Measurements from ENCODE around the gene CRISPLD2.

CRISPLD2 gene

DNA sequence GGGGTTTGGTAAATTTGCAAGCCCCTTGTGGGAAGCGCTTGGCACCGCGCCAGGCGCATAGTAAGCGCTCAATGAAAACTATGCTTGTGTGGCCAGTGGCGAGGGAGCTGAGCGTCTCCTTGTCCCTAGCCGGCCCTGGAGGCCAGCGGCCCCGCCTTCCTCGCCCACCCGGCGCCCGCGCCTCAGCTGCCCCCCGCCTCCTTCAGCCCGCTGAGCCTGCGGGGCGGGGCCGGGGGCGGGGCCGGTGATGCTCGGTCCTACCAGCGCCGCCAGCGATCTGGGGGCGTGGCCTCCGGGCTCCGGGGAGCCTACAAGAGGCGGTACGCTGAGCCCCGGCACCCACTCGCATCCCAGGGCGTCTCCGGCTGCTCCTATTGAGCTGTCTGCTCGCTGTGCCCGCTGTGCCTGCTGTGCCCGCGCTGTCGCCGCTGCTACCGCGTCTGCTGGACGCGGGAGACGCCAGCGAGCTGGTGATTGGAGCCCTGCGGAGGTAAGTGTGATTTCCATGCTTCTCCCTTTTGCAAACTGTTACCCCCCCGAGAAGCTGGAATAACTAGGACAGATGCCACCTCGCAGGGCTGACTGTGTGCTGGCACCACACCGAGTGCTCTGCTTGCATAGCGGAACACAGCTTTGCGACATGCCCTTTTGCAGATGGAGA is at the start of gene CRISPLD2:
Gene CRISPLD2, plus strand, starts transcription at position 342 of the 661 bp plus-strand sequence. CDS start 18,511 bp downstream, outside the sequence.
- peak; percentile 97 for DNase-seq

GRCh38 chr16:84773312-84773711 is 46.5 kb upstream of the CRISPLD2 start:
- DNase-seq, result no peak

- no peak for DNase-seq
These were observed 45.0 kb upstream of the CRISPLD2 start for GRCh38 chr16:84774810-84775209.

DNA sequence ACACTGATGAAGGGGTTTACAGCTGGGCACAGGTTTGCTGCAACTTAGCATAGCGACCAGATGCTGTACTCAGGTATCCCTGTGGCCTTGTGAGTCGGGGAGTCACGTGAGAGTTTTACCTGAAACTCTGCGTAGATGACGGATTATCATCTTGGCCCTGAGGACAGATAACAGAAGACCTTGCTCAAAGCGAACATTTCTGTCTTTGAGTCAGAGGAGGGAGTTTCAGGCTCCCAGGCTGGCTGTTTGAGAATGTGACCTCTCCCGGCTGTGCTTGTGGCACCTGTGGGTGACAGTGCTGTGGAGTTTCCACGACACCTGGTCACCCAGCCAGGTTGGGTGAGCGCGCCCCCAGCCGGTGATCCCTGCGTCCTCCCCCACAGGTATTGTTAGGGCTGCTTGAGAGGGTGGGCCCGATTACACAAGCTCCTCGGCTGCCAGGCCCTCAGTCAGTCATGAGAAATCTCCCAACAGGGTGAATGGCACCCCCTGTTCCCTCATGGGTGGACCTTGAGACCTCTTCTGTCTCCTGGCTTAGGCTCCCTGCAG is 44.4 kb upstream of the CRISPLD2 start:
- no peak for DNase-seq

DNA sequence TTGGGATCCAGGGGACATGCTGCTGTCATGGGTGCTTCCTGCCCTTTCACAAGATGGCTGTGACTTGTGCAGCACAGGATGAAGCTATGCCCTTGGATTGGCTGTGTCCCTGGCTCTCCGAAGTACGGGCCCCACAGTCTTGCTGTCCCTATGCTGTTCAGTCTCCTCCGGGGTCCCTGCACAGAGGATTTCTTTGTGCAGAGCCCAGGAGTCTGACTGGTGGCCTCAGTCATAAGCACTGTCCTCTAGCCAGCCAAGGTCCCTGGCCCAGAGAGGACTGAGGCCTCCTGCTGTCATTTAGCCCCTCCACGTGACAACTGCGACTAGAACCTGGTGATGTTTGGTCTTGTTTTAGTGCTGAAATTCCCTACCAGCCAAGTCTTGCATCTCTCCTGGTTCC is 42.4 kb upstream of the CRISPLD2 start:
- no peak for DNase-seq

GRCh38 chr16:84778720-84779119 is 41.1 kb upstream of the CRISPLD2 start:
- no peak for DNase-seq

DNA sequence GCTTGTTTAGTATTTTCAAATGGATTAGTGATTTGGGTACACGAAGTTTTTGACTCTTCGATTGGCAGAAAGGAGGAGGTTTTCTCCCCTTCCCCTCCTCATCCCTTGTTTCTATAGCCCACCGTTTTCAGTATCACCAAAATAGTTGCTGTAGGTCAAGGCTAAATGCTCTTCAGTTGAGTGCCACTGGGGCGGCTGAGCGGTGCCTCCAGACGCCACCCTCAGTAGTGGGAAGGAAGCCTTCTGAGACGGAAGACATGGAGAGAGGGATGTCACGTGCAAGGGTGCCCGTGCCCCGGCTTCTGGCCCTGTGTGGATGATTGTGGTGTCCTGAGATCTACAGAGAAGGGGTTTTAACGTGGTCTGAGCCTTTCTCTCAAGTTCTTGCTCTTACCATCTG is 39.7 kb upstream of the CRISPLD2 start:
- DNase-seq, result no peak

DNA sequence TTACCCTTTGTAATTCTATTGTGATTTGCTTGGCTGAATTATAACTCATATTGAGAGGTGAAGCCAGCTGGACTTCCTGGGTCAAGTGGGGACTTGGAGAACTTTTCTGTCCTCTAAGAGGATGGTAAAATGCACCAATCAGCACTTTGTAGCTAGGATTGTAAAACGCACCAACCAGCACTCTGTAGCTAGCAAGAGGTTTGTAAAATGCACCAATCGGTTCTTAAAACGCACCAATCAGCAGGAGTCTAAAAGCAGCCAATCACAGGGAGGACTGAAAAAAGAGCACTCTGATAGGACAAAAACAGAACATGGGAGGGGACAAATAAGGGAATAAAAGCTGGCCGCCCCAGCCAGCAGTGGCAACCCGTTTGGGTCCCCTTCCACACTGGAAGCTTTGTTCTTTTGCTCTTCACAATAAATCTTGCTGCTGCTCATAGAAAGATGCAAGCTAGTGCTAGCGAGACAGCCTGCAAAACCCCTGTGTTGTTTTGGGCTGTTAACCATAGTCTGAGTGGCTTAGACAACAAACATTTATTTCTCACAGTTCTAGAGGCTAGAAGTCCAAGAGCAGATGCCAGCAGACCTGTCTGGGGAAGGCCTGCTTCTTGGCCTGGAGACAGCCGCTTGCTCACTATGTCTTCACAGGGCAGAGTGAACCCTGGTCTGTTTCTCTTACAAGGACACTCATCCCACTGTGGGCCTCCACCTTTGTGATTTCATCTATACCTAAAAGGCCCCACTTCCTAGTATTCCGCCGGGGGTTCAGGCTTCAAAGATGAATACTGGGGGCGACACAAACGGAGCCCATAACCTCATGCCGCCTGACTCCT is 39.0 kb upstream of the CRISPLD2 start:
- DNase-seq, result no peak

GRCh38 chr16:84782846-84783245 is 36.9 kb upstream of the CRISPLD2 start:
- DNase-seq, result no peak

DNA sequence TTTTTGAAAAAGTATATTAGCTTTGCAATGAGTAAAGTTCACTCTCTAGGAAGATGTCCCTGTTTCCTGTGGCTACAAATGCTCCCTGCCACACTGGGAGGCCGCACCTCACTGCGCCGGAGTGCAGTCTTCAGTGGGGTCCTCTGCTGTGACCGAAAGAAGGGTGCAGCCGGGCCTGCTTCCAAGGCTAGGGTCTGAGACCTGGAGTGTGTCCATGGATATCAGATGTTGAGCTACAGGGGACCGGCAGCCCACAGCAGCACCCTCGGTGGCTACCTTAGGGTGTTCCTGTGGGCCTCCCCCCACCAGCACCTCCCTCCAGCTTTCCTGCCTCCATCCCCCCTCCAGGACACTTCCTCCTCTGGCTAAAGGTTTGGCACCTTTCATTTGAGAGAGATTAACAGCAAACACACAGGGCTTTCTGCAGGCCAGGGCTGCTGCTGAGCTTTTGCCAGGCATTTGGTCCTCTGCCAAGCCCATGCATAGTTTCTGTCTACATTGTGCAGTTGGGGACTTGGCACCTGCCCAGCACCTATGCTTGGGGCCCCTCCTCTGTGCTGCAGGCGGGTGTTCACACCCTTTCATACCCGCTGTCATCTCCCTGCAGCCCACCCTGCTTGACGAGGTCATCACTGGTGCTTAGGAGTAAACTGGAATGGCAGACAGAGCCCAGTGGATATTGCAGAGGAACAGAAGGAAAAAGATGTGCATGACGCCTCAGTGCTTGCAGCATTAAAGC is 33.8 kb upstream of the CRISPLD2 start:
- DNase-seq, result peak; percentile 98

GRCh38 chr16:84786605-84787262 is 33.1 kb upstream of the CRISPLD2 start:
- peak; percentile 80 for DNase-seq

DNA sequence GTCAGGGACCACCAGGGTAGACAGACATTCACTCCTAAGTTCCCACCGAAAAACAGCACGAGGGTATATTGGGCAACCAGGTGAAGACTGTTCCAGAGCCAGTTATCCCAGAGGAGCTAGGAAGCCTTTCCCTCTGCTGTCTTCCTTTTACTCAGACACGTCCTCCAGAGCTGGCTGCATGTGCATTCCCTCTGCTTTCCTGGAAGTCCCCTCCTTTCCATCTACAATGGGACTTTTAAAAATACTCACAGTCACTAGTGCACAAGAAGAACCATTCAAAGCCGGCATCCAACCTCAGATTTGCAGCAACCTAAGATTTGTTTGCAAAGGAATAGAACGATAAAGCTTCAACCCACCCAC is 32.5 kb upstream of the CRISPLD2 start:
- DNase-seq, result no peak

- DNase-seq, result no peak
These were observed 30.8 kb upstream of the CRISPLD2 start for GRCh38 chr16:84788920-84789391.

DNA sequence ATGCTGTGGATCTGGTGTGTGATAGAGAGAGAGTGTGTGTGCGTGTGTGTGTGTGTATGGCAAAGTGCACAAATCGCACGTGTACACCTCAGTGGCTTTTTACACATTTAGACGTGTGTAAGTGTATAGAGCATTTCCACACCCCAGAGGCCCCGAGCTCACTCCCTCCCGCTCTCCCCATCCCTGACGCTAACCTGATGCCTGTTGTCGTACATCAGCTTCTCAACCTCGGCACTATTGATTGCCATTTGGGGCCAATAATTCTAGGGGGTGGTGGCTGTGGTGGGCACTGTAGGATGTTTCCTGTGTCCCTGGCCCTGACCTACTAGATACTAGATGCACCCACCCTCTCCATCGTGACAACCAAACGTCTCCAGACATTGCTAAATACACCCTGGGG is 30.4 kb upstream of the CRISPLD2 start:
- DNase-seq, result no peak

- no peak for DNase-seq
These were observed 29.5 kb upstream of the CRISPLD2 start for GRCh38 chr16:84790301-84790700.

- no peak for DNase-seq
These were observed 28.7 kb upstream of the CRISPLD2 start for GRCh38 chr16:84791088-84791487.

- DNase-seq, result no peak
These were observed 28.3 kb upstream of the CRISPLD2 start for GRCh38 chr16:84791501-84791900.

- DNase-seq, result no peak
These were observed 25.6 kb upstream of the CRISPLD2 start for GRCh38 chr16:84794186-84794585.

- no peak for DNase-seq
These were observed 25.2 kb upstream of the CRISPLD2 start for GRCh38 chr16:84794626-84795025.

GRCh38 chr16:84795329-84796053 is 24.3 kb upstream of the CRISPLD2 start:
- no peak for DNase-seq

GRCh38 chr16:84800158-84800978 is 19.4 kb upstream of the CRISPLD2 start:
- DNase-seq, result no peak

Measured in COR-L47 (cell line).